ENCODE results near the gene CRYBA2. TPM values are rescaled to one million over a fixed set of nuclear protein-coding genes. Genes with fewer than 3 reads are reported as not detected.

CRYBA2 gene
- total RNA-seq (not detected in 2 replicates), polyA plus RNA-seq (not detected in 2 replicates), polyA minus RNA-seq (not detected in 2 replicates), Bru-seq, nascent RNA (not detected), BruChase-seq, experiment 1, labeled RNA remaining after a 6-hour chase (not detected), BruChase-seq, experiment 2, labeled RNA remaining after a 2-hour chase (not detected)
- not detected in 2 replicates for polyA plus RNA-seq (2011; cell fraction: cytosol; rRNA removed)
- not detected in 2 replicates for polyA plus RNA-seq (2011; cell fraction: nucleus; rRNA removed)
- not detected in 2 replicates for polyA plus RNA-seq (2012)
- polyA minus RNA-seq (2011; cell fraction: cytosol; rRNA and poly(A)+ RNA removed): not detected
- not detected in 2 replicates for polyA minus RNA-seq (2011; cell fraction: nucleus; rRNA and poly(A)+ RNA removed)
- long read RNA-seq: 0 reads

- Histone ChIP-seq H3K27ac (ENCODE audit: insufficient read depth, low read depth, low read length) (no peak within 1 kb of the TSS), H3K4me3 (replicated peaks in 1 of 3; ENCODE audit: insufficient read depth in 1 of 3, low read depth in 1 of 3, low read length in 3 of 3) (no peak within 1 kb of the TSS), H3K36me3 (ENCODE audit: control insufficient read depth in 2 of 2, extremely low read depth in 1 of 2, insufficient read depth in 2 of 2, low read length in 2 of 2) (no peaks in the 10 kb centered on the region), H3K9me3 (replicated peaks; ENCODE audit: control insufficient read depth, insufficient read depth, low read length) (no peaks in the 10 kb centered on the region), H4K20me1 (replicated peaks; ENCODE audit: control insufficient read depth, extremely low read depth, insufficient read depth, low read length) (no peaks in the 10 kb centered on the region), H2AFZ (ENCODE audit: low read depth, low read length) (no peak within 1 kb of the TSS), H3K79me2 (ENCODE audit: control insufficient read depth, insufficient read depth, low read length) (no peaks in the 10 kb centered on the region), H3K27me3 (ENCODE audit: control insufficient read depth in 2 of 2, insufficient read depth in 2 of 2, low read length in 2 of 2) (peaks cover 83 to 84% of the 10 kb centered on the region in 2 experiments), H3K9me1 (replicated peaks; ENCODE audit: control insufficient read depth, extremely low read depth, insufficient read depth, low read length) (no peaks in the 10 kb centered on the region), H3K9ac (replicated peaks; ENCODE audit: extremely low read depth, insufficient read depth, low read length) (no peak within 1 kb of the TSS), H3K4me1 (ENCODE audit: control insufficient read depth, extremely low read depth, insufficient read depth, low read length) (peaks cover 5% of the 10 kb centered on the region), H3K4me2 (ENCODE audit: insufficient read depth, low read length) (peak within 1 kb of the TSS; percentile 22)
- FAIRE-seq: no peak
- TF ChIP-seq JUN (IDR thresholded peaks at IDR 0.05; ENCODE audit: borderline replicate concordance, insufficient read depth, insufficient read length, low read depth) (no peak), EZH2 (IDR thresholded peaks at IDR 0.05; ENCODE audit: borderline replicate concordance, low read depth, low read length, severe bottlenecking) (peak; percentile 100)
- intact Hi-C loops (cut with micrococcal nuclease) (no loop called here), dilution Hi-C loops (cut with MboI; ENCODE audit: extremely low pct_ligation_motif_present, low sequenced_read_pairs) (no loop called here)
- DNase-seq (ENCODE audit: low read depth, low spot score): no peak
- no TSS peak for BruUV-seq (replicated peaks)
- ChIA-PET POLR2A (interaction anchor here (0.7 kb wide), 1 partner anchor 230 kb away, joined by 3 read pairs; no protein-coding TSS in a partner anchor), CTCF (interaction anchor here (0.6 to 10.4 kb wide), 10 partner anchors 11 to 161 kb away, joined by 3 to 164 read pairs (median 8); partner anchors contain the start of gene FEV)
Observed at GRCh38 chr2:218993345-218994315, at the start of gene CRYBA2. TSS of gene CRYBA2 (minus strand) at chr2:218993422. CDS start at chr2:218993176, 246 bp downstream.

GRCh38 chr2:219042750-219043149 lies 49.5 kb upstream of the CRYBA2 start:
- Histone ChIP-seq H3K4me2 (ENCODE audit: insufficient read depth, low read length) (no peak overlapping the region), H3K36me3 (ENCODE audit: control insufficient read depth in 2 of 2, extremely low read depth in 1 of 2, insufficient read depth in 2 of 2, low read length in 2 of 2) (no peaks in the 10 kb centered on the region), H3K9me3 (replicated peaks; ENCODE audit: control insufficient read depth, insufficient read depth, low read length) (no peaks in the 10 kb centered on the region), H3K4me1 (ENCODE audit: control insufficient read depth, extremely low read depth, insufficient read depth, low read length) (no peaks in the 10 kb centered on the region), H3K9ac (replicated peaks; ENCODE audit: extremely low read depth, insufficient read depth, low read length) (no peak overlapping the region), H3K9me1 (replicated peaks; ENCODE audit: control insufficient read depth, extremely low read depth, insufficient read depth, low read length) (no peaks in the 10 kb centered on the region), H4K20me1 (replicated peaks; ENCODE audit: control insufficient read depth, extremely low read depth, insufficient read depth, low read length) (no peaks in the 10 kb centered on the region), H3K27me3 (ENCODE audit: control insufficient read depth in 2 of 2, insufficient read depth in 2 of 2, low read length in 2 of 2) (peaks cover 18 to 22% of the 10 kb centered on the region in 2 experiments), H3K79me2 (ENCODE audit: control insufficient read depth, insufficient read depth, low read length) (no peaks in the 10 kb centered on the region), H3K4me3 (replicated peaks in 1 of 3; ENCODE audit: insufficient read depth in 1 of 3, low read depth in 1 of 3, low read length in 3 of 3) (no peak overlapping the region), H2AFZ (ENCODE audit: low read depth, low read length) (no peak overlapping the region), H3K27ac (ENCODE audit: insufficient read depth, low read depth, low read length) (no peak overlapping the region)
- DNase-seq (ENCODE audit: low read depth, low spot score) (no peak), FAIRE-seq (no peak)
- dilution Hi-C loops (cut with MboI; ENCODE audit: extremely low pct_ligation_motif_present, low sequenced_read_pairs) (no loop called here), intact Hi-C loops (cut with micrococcal nuclease) (no loop called here)
- ChIA-PET POLR2A (no interaction called here), CTCF (interaction anchor here (2.1 to 5.6 kb wide), 5 partner anchors 13 to 113 kb away, joined by 5 to 52 read pairs (median 12); no protein-coding TSS in a partner anchor)
- TF ChIP-seq POLR2AphosphoS5 (IDR thresholded peaks at IDR 0.05; ENCODE audit: insufficient read depth, low read depth, low read length) (no peak), POLR2A (IDR thresholded peaks at IDR 0.05; ENCODE audit: low read depth, low read length) (no peak), FOS (IDR thresholded peaks at IDR 0.05; ENCODE audit: borderline replicate concordance, insufficient read depth, low read length) (no peak), GATA2 (IDR thresholded peaks at IDR 0.05; ENCODE audit: insufficient read depth, insufficient read length, low read depth, low read length) (no peak), MYC (IDR thresholded peaks at IDR 0.05; ENCODE audit: low read depth, low read length) (no peak), EZH2 (IDR thresholded peaks at IDR 0.05; ENCODE audit: borderline replicate concordance, low read depth, low read length, severe bottlenecking) (no peak), JUN (IDR thresholded peaks at IDR 0.05; ENCODE audit: borderline replicate concordance, insufficient read depth, insufficient read length, low read depth) (no peak), CTCF (IDR thresholded peaks at IDR 0.05; ENCODE audit: extremely low read depth in 1 of 2, insufficient read depth in 1 of 2, low read depth in 1 of 2, low read length in 2 of 2) (no peak)
- TF ChIP-seq, protein P1, sequence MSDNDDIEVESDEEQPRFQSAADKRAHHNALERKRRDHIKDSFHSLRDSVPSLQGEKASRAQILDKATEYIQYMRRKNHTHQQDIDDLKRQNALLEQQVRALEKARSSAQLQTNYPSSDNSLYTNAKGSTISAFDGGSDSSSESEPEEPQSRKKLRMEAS (IDR thresholded peaks at IDR 0.05; ENCODE audit: insufficient read depth, insufficient read length): no peak
- no TSS peak for BruUV-seq (replicated peaks)
